Type B pancreatic cell (in vitro differentiated cells): ENCODE data around the gene RARB. TPM values are rescaled to one million over a fixed set of nuclear protein-coding genes. Genes with fewer than 3 reads are reported as not detected.

Experiments used
- DNase-seq: peaks from one replicate; pipeline ENCODE4 v3.0.0; 2021; ENCODE audit warnings: mixed read lengths; ENCODE audit not compliant: unreplicated experiment; ENCODE audit errors: extremely low spot score
- H3K27ac Mint-ChIP-seq: 2 replicates; pipeline ENCODE4 v1.8.0; 2021; ENCODE audit warnings: mild to moderate bottlenecking, mixed read lengths
- H3K27me3 Mint-ChIP-seq: 2 replicates; pipeline ENCODE4 v1.8.0; 2021; ENCODE audit warnings: mixed read lengths
- H3K36me3 Mint-ChIP-seq: 2 replicates; pipeline ENCODE4 v1.8.0; 2021; ENCODE audit warnings: mixed read lengths
- H3K4me1 Mint-ChIP-seq: one replicate; pipeline ENCODE4 v1.8.0; 2021; ENCODE audit warnings: mixed read lengths; ENCODE audit not compliant: unreplicated experiment
- H3K4me3 Mint-ChIP-seq: 2 replicates; pipeline ENCODE4 v1.8.0; 2021; ENCODE audit warnings: mild to moderate bottlenecking, mixed read lengths
- H3K9me3 Mint-ChIP-seq: 2 replicates; pipeline ENCODE4 v1.8.0; 2021; ENCODE audit warnings: mixed read lengths
- total RNA-seq: library from RNA; stranded (reverse); gene quantifications from 2 replicates; pipeline ENCODE4 v1.2.1, GENCODE V29; 2021; ENCODE audit warnings: low replicate concordance
- TF ChIP-seq, protein P1 (sequence below): fragments of 200-600 bp; sonication (generic); conservative IDR thresholded peaks from 2 replicates; pipeline ENCODE4 v1.5.0; 2021; ENCODE audit warnings: antibody characterized with exemption, mild to moderate bottlenecking

Gene RARB
- total RNA-seq, 1 donor from 2014 or later, result 28.2 TPM

DNA sequence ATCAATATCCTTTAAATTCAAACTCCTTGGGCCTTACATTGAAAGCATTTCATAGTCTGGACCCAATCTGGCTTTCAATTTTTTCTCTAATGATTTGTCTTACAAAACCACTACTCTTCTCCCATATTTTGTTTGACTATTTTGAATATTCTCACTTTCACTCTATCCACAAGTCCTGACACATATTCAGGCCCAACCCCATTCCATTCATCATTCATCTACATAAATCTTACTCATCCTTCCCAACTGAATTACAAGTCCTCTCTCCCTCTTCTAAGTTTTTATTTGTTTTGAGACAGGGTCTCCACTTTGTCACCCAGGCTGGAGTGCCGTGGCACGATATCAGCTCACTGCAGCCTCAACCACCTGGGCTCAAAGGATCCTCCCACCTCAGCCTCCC lies 193.0 kb downstream of the RARB start:
- TF ChIP-seq, protein P1, sequence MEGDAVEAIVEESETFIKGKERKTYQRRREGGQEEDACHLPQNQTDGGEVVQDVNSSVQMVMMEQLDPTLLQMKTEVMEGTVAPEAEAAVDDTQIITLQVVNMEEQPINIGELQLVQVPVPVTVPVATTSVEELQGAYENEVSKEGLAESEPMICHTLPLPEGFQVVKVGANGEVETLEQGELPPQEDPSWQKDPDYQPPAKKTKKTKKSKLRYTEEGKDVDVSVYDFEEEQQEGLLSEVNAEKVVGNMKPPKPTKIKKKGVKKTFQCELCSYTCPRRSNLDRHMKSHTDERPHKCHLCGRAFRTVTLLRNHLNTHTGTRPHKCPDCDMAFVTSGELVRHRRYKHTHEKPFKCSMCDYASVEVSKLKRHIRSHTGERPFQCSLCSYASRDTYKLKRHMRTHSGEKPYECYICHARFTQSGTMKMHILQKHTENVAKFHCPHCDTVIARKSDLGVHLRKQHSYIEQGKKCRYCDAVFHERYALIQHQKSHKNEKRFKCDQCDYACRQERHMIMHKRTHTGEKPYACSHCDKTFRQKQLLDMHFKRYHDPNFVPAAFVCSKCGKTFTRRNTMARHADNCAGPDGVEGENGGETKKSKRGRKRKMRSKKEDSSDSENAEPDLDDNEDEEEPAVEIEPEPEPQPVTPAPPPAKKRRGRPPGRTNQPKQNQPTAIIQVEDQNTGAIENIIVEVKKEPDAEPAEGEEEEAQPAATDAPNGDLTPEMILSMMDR, result no peak
- no peak for DNase-seq
- Mint-ChIP-seq H3K36me3 (peaks cover 58% of the 10 kb centered on the region), H3K9me3 (no peaks in the 10 kb centered on the region), H3K4me1 (no peaks in the 10 kb centered on the region), H3K27me3 (no peaks in the 10 kb centered on the region), H3K4me3 (no peak overlapping the region), H3K27ac (no peak overlapping the region)

DNA sequence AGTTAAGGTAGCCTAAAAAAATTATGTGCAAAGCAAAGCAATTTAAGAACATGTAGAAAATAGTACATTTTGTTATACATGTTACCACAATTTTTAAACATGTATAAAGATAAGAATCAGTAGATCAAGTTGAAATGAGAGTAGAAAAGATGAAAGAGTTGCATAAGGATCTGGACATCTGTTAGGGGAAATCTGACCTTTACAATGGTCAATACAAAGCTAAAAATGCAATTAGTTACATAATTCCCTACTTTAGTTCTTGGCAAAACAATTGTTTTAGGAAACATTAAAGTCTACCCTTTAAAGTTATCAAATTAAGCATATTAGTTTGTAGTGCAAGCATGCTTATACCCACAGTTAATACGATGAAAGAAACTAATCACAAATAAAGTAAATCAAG lies 203.9 kb downstream of the RARB start:
- TF ChIP-seq, protein P1, result no peak
- Mint-ChIP-seq H3K4me1 (no peaks in the 10 kb centered on the region), H3K27me3 (no peaks in the 10 kb centered on the region), H3K4me3 (no peak overlapping the region), H3K27ac (no peak overlapping the region), H3K9me3 (no peaks in the 10 kb centered on the region), H3K36me3 (peaks cover 45% of the 10 kb centered on the region)
- no peak for DNase-seq

DNA sequence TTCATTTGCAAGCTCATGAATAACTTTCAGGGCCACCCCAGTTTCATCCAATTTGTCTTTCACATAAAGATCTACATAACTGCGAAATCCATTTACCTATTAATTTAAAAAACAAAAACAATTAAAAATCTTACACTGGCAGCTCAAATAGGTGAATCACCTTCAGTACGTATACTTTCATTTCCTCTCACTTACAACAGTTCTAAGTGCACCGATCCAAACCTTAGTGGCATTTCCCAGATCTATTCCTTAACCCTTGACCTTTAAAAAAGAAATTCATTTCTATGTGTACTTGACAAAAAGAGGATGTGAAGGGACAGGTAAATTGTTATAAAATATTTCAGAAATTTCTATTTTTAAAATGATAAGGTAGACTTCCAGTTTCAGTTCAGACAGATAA lies 205.9 kb downstream of the RARB start:
- H3K4me1 Mint-ChIP-seq, result no peaks in the 10 kb centered on the region
- no peak overlapping the region for H3K4me3 Mint-ChIP-seq
- DNase-seq, result no peak
- no peaks in the 10 kb centered on the region for H3K27me3 Mint-ChIP-seq
- peaks cover 42% of the 10 kb centered on the region for H3K36me3 Mint-ChIP-seq
- TF ChIP-seq, protein P1, result no peak
- no peaks in the 10 kb centered on the region for H3K9me3 Mint-ChIP-seq
- no peak overlapping the region for H3K27ac Mint-ChIP-seq

DNA sequence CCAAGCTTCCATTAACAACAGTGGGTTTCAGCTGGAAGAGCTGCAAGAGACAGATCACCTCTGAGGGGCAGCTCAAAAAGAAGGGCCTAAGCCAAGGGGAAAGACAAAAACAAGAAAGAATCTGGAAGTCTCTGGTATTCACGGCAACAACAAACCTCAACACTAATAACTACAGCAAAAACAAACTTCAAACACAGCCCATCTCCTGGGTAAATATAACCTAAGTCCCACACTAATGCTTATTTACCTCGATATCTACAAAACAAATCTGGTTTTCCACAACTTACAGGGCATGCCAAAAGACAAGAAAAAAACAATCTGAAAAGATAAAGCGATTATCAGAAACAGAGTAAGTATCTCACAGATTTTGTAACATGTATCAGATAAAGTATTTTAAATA lies 207.0 kb downstream of the RARB start:
- Mint-ChIP-seq H3K36me3 (peaks cover 36% of the 10 kb centered on the region), H3K4me3 (no peak overlapping the region), H3K27me3 (no peaks in the 10 kb centered on the region)

More for the DNA sequence above, 207.0 kb downstream of the RARB start:
- DNase-seq, result no peak
- Mint-ChIP-seq H3K4me1 (no peaks in the 10 kb centered on the region), H3K27ac (no peak overlapping the region), H3K9me3 (no peaks in the 10 kb centered on the region)
- TF ChIP-seq, protein P1, result no peak

Other genes starting within 250 kb of the RARB start
- gene TOP2B, start 236.6 kb downstream of the RARB start, total RNA-seq, result 106 and 198 TPM in 2 replicates